Fibroblast of lung (primary cell): ENCODE results near the gene KATNBL1.

Experiments used
- CTCF ChIP-seq, 2 donors: IDR thresholded peaks in 1 of 2; conservative IDR thresholded peaks in 1 of 2; 1 replicate in 1 of 2; 2 replicates in 1 of 2; pipeline ENCODE4 v1.5.1; 2011 to 2012; ENCODE audit warnings: low read length in 2 of 2, control low read depth in 1 of 2, inconsistent platforms in 1 of 2, low read depth in 1 of 2, mild to moderate bottlenecking in 1 of 2
- EZH2 ChIP-seq: IDR thresholded peaks from 2 replicates; pipeline ENCODE4 v1.5.1; 2012; ENCODE audit warnings: low read length, control low read depth, mild to moderate bottlenecking; ENCODE audit errors: missing control alignments

DNA sequence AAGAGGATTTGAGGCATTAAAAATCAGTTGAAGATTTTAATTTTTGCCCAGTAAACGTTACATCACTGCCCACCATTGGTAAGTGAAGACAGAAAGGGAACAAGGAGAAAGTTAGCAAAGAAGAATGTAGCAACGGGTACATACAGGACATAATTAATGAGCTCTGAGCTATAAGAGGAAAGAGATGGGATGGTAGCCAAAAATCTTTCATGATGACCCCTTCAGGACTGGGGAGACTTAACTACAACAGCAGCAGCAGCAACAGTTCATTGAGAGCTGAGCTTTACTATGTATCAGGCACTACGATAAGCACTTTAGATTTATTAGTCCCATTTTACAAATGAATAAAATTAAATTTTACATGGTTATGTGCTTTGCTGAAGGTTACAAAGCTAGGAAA lies 33.3 kb upstream of the KATNBL1 start:
- TF ChIP-seq EZH2 (no peak), CTCF (conservative IDR thresholded peaks at IDR 0.05 in 1 of 2, IDR thresholded peaks at IDR 0.05 in 1 of 2; ENCODE audit: low read depth in 1 of 2, low read length in 2 of 2) (no peak)
